ENCODE data around the gene CASP8. TPM values are rescaled to one million over a fixed set of nuclear protein-coding genes. Genes with fewer than 3 reads are reported as not detected.

The CASP8 gene
- total and polyA plus RNA-seq, 9 of the 15 experiments (the other 6 are each of a cell fraction or from before 2014, with no cell fraction given), result 10.2 to 31.4 (median 19.4) TPM

GRCh38 chr2:201231781-201232466 lies 28.4 kb upstream of the CASP8 start (continued):
- TF ChIP-seq USF1 (CRISPR knock-in tag; IDR thresholded peaks at IDR 0.05) (no peak), STAT5A (IDR thresholded peaks at IDR 0.05; ENCODE audit: borderline replicate concordance, low read length) (no peak), MYBL2 (IDR thresholded peaks at IDR 0.05; ENCODE audit: low read depth) (no peak), MYBL2 (CRISPR knock-in tag; IDR thresholded peaks at IDR 0.05; ENCODE audit: borderline replicate concordance) (no peak), PURB (CRISPR knock-in tag; IDR thresholded peaks at IDR 0.05; ENCODE audit: low read depth) (no peak), ZNF24 (IDR thresholded peaks at IDR 0.05) (no peak), HINFP (tag; conservative IDR thresholded peaks at IDR 0.05; ENCODE audit: low read depth) (0 out of 2 replicates have a peak, but pooled peaks have one; percentile 38), MTF1 (CRISPR knock-in tag; IDR thresholded peaks at IDR 0.05; ENCODE audit: borderline replicate concordance) (no peak), ELF4 (CRISPR knock-in tag; IDR thresholded peaks at IDR 0.05) (peak; percentile 88), PTTG1 (tag; IDR thresholded peaks at IDR 0.05; ENCODE audit: low read depth) (no peak), ETV1 (tag; conservative IDR thresholded peaks at IDR 0.05; ENCODE audit: low read depth) (peak; percentile 48; the same call in 1 of the 2 replicates), MLX (CRISPR knock-in tag; conservative IDR thresholded peaks at IDR 0.05) (no peak), SPI1 (IDR thresholded peaks at IDR 0.05; ENCODE audit: borderline replicate concordance, low read depth, low read length) (0 out of 2 replicates have a peak, but pooled peaks have one; percentile 17), HMG20B (CRISPR knock-in tag; IDR thresholded peaks at IDR 0.05) (no peak), ARID2 (IDR thresholded peaks at IDR 0.05) (0 out of 2 replicates have a peak, but pooled peaks have one; percentile 26), ZNF280A (IDR thresholded peaks at IDR 0.05; ENCODE audit: low read depth, partially characterized antibody) (no peak), XRCC3 (IDR thresholded peaks at IDR 0.05) (no peak), RCOR1 (IDR thresholded peaks at IDR 0.05; ENCODE audit: borderline replicate concordance in 1 of 2, low read depth in 2 of 2, low read length in 2 of 2) (peak in 1 of 2 experiments; percentile 27; a peak in 1 of 4 replicates), CTCFL (IDR thresholded peaks at IDR 0.05; ENCODE audit: borderline replicate concordance, insufficient read depth, low read depth, low read length, poor library complexity, severe bottlenecking) (no peak), ZNF830 (CRISPR knock-in tag; IDR thresholded peaks at IDR 0.05) (no peak), ELF2 (CRISPR knock-in tag; IDR thresholded peaks at IDR 0.05) (peak; percentile 75; the same call in 1 of the 2 replicates), ZNF764 (CRISPR knock-in tag; IDR thresholded peaks at IDR 0.05; ENCODE audit: low read depth) (no peak)
